Natural killer cell (primary cell): ENCODE results near the gene EYS. TPM values are rescaled to one million over a fixed set of nuclear protein-coding genes. Genes with fewer than 3 reads are reported as not detected.
"Not testable (repeated sequence)": the region's sequence is repeated elsewhere in the genome, so short reads cannot be mapped to it uniquely, and the experiment has no call there.

ENCODE experiments used
- ATAC-seq, 3 donors: fragments of 150-1000 bp in 2 of 3; fragments of 200-7000 bp in 1 of 3; cut with Tn5 transposase; 1 replicate in 1 of 3; 2 replicates in 2 of 3; pipeline ENCODE4 v1.10.0; 2021; ENCODE audit warnings: mild to moderate bottlenecking in 2 of 3, moderate library complexity in 2 of 3
- DNase-seq, 2 donors: peaks; one replicate each; pipeline versions ENCODE4 v3.0.0 to v3.0.0-alpha.2; 2013 to 2021; ENCODE audit warnings: mixed read lengths in 1 of 2
- H3K27ac ChIP-seq: one replicate; pipeline ENCODE4 v1.5.1; 2013; ENCODE audit warnings: mild to moderate bottlenecking, low read length
- H3K27me3 ChIP-seq: one replicate; pipeline ENCODE4 v1.6.1; 2013; ENCODE audit warnings: low read length; ENCODE audit not compliant: control insufficient read depth, insufficient read depth
- H3K36me3 ChIP-seq: one replicate; pipeline ENCODE4 v1.6.1; 2013; ENCODE audit warnings: low read length; ENCODE audit not compliant: control insufficient read depth, insufficient read depth
- H3K4me1 ChIP-seq: one replicate; pipeline ENCODE4 v1.6.1; 2013; ENCODE audit warnings: low read length; ENCODE audit not compliant: control insufficient read depth, insufficient read depth
- H3K4me3 ChIP-seq: one replicate; pipeline ENCODE4 v1.5.1; 2013; ENCODE audit warnings: low read length
- H3K9me3 ChIP-seq: one replicate; pipeline ENCODE4 v1.6.1; 2013; ENCODE audit warnings: low read length; ENCODE audit not compliant: control insufficient read depth, insufficient read depth
- H3K27ac Mint-ChIP-seq, 2 donors: one replicate each; pipeline ENCODE4 v1.8.0; 2022; ENCODE audit warnings: mild to moderate bottlenecking in 2 of 2, mixed read lengths in 2 of 2, moderate library complexity in 1 of 2
- H3K27me3 Mint-ChIP-seq, 2 donors: one replicate each; pipeline ENCODE4 v1.8.0; 2022; ENCODE audit warnings: low read depth in 2 of 2, mixed read lengths in 2 of 2
- H3K36me3 Mint-ChIP-seq: one replicate; pipeline ENCODE4 v1.8.0; 2022; ENCODE audit warnings: mixed read lengths
- H3K4me1 Mint-ChIP-seq, 2 donors: one replicate each; pipeline ENCODE4 v1.8.0; 2022; ENCODE audit warnings: mixed read lengths in 2 of 2
- H3K4me3 Mint-ChIP-seq: one replicate; pipeline ENCODE4 v1.8.0; 2022; ENCODE audit warnings: mild to moderate bottlenecking, moderate library complexity, mixed read lengths
- H3K9me3 Mint-ChIP-seq, 2 donors: one replicate each; pipeline ENCODE4 v1.8.0; 2022; ENCODE audit warnings: mixed read lengths in 2 of 2
- CTCF ChIP-seq: fragments of 200-600 bp; IDR thresholded peaks from one replicate; pipeline ENCODE4 v1.8.0; 2022; ENCODE audit warnings: antibody characterized with exemption
- WGBS: methylation state at CpG from one replicate; pipeline ENCODE4 v1.1.7; 2013; ENCODE audit warnings: missing lambda C conversion rate; ENCODE audit not compliant: insufficient coverage; 5-methylcytosine and 5-hydroxymethylcytosine counted together
- intact Hi-C: fragments of 100-400 bp; cut with micrococcal nuclease; formaldehyde crosslinking; loops from one replicate; pipeline ENCODE4 v1.14.2; 2022
- total RNA-seq, 4 donors: library from RNA; stranded (reverse); fragments of 120-200 nt in 1 of 4; gene quantifications; one replicate each; pipeline versions ENCODE4 v1.2.3 to v1.2.4, GENCODE V29; 2013 to 2022

Gene EYS
- total RNA-seq, 3 donors from 2014 or later (not counting 1 experiment from before 2014, with no cell fraction given), result 0.55 TPM; not detected in 2

GRCh38 chr6:64476935-64477334, 1230.1 kb downstream of the EYS start:
- no peaks in the 10 kb centered on the region for H3K4me1 Mint-ChIP-seq
- H3K27ac Mint-ChIP-seq, result no peak overlapping the region
- 100% methylated on average over 2 of the region's 2 CpGs for WGBS
- ATAC-seq (no peak), DNase-seq (no peak)
- Histone ChIP-seq H3K4me1 (no peaks in the 10 kb centered on the region), H3K4me3 (no peak overlapping the region), H3K27ac (no peak overlapping the region), H3K9me3 (peaks cover 2% of the 10 kb centered on the region), H3K36me3 (no peaks in the 10 kb centered on the region), H3K27me3 (no peaks in the 10 kb centered on the region)
- TF ChIP-seq CTCF, result no peak
- intact Hi-C loops, result no loop called here
- H3K27me3 Mint-ChIP-seq, result no peaks in the 10 kb centered on the region
- no peak overlapping the region for H3K4me3 Mint-ChIP-seq
- H3K36me3 Mint-ChIP-seq, result no peaks in the 10 kb centered on the region
- peaks cover 7 to 10% of the 10 kb centered on the region in 2 donors for H3K9me3 Mint-ChIP-seq

GRCh38 chr6:64469405-64469804, 1237.6 kb downstream of the EYS start:
- H3K27ac Mint-ChIP-seq, H3K27me3 Mint-ChIP-seq, H3K36me3 ChIP-seq, H3K27ac ChIP-seq, H3K4me3 Mint-ChIP-seq, H3K27me3 ChIP-seq, DNase-seq, H3K4me3 ChIP-seq, H3K4me1 ChIP-seq, ATAC-seq, intact Hi-C loops, H3K4me1 Mint-ChIP-seq: not testable (repeated sequence)
- H3K36me3 Mint-ChIP-seq, result peaks cover 15% of the 10 kb centered on the region
- H3K9me3 Mint-ChIP-seq, result peaks cover 14 to 30% of the 10 kb centered on the region in 2 donors
- WGBS, result 93% methylated on average over 12 of the region's 12 CpGs
- H3K9me3 ChIP-seq, result peaks cover 15% of the 10 kb centered on the region

GRCh38 chr6:64467656-64468055, 1239.4 kb downstream of the EYS start:
- no peak overlapping the region for H3K27ac ChIP-seq
- no peaks in the 10 kb centered on the region for H3K36me3 ChIP-seq
- H3K9me3 ChIP-seq, result peaks cover 12% of the 10 kb centered on the region
- no peak for TF ChIP-seq CTCF
- peaks cover 18 to 33% of the 10 kb centered on the region in 2 donors for H3K9me3 Mint-ChIP-seq
- H3K27ac Mint-ChIP-seq, result no peak overlapping the region
- no peak overlapping the region for H3K4me3 ChIP-seq
- peaks cover 21% of the 10 kb centered on the region for H3K36me3 Mint-ChIP-seq
- H3K27me3 ChIP-seq, result no peaks in the 10 kb centered on the region
- no peak for ATAC-seq
- H3K4me3 Mint-ChIP-seq, result no peak overlapping the region
- no peak for DNase-seq
- intact Hi-C loops, result no loop called here
- H3K27me3 Mint-ChIP-seq, result no peaks in the 10 kb centered on the region
- WGBS, result 90% methylated on average over 1 of the region's 1 CpG
- H3K4me1 Mint-ChIP-seq, result no peaks in the 10 kb centered on the region
- H3K4me1 ChIP-seq, result no peaks in the 10 kb centered on the region

- Histone ChIP-seq H3K36me3 (no peaks in the 10 kb centered on the region), H3K4me3 (no peak overlapping the region), H3K27me3 (no peaks in the 10 kb centered on the region), H3K9me3 (peaks cover 4% of the 10 kb centered on the region), H3K27ac (no peak overlapping the region), H3K4me1 (no peaks in the 10 kb centered on the region)
- 18% methylated on average over 1 of the region's 1 CpG for WGBS
- ATAC-seq (no peak), DNase-seq (no peak)
- TF ChIP-seq CTCF, result no peak
- Mint-ChIP-seq H3K4me1 (no peaks in the 10 kb centered on the region), H3K4me3 (no peak overlapping the region), H3K27ac (no peak overlapping the region), H3K36me3 (peaks cover 14% of the 10 kb centered on the region), H3K27me3 (no peaks in the 10 kb centered on the region), H3K9me3 (peaks cover 10 to 21% of the 10 kb centered on the region in 2 donors)
- intact Hi-C loops, result no loop called here
Measured at GRCh38 chr6:64459411-64459944, 1247.5 kb downstream of the EYS start.

- H3K4me3 Mint-ChIP-seq, H3K36me3 Mint-ChIP-seq: not testable (repeated sequence)
- 94% methylated on average over 6 of the region's 6 CpGs for WGBS
Measured at GRCh38 chr6:64448101-64448500, 1258.9 kb downstream of the EYS start.

More at GRCh38 chr6:64448101-64448500, 1258.9 kb downstream of the EYS start:
- H3K27ac ChIP-seq, H3K27ac Mint-ChIP-seq, H3K9me3 ChIP-seq, H3K36me3 ChIP-seq, H3K4me1 ChIP-seq, H3K27me3 ChIP-seq, H3K27me3 Mint-ChIP-seq, DNase-seq, H3K4me3 ChIP-seq, ATAC-seq, intact Hi-C loops, H3K4me1 Mint-ChIP-seq: not testable (repeated sequence)
- peaks cover 7 to 24% of the 10 kb centered on the region in 2 donors for H3K9me3 Mint-ChIP-seq
